Calu3 (cell line): ENCODE measurements around the gene DDX39A. TPM values are rescaled to one million over a fixed set of nuclear protein-coding genes. Genes with fewer than 3 reads are reported as not detected.

Source experiments
- BruUV-seq: library from RNA; stranded (reverse); fragments of 400-500 nt; replicated peaks from 2 replicates; lab custom pipeline; 2021; lab: Mats Ljungman, UMichigan
- CTCF ChIA-PET: fragments of 300-600 bp; sonication (Branson Sonifier 250); formaldehyde crosslinking; loops from one replicate; lab custom pipeline; 2022; ENCODE audit warnings: antibody characterized with exemption; lab: Charles Lee
- DNase-seq: peaks from one replicate; pipeline ENCODE4 v3.0.0; 2022
- H3K27ac Mint-ChIP-seq: one replicate; pipeline ENCODE4 v1.8.0; 2022; ENCODE audit warnings: mixed read lengths; ENCODE audit not compliant: unreplicated experiment
- H3K27me3 Mint-ChIP-seq: one replicate; pipeline ENCODE4 v1.8.0; 2022; ENCODE audit warnings: mixed read lengths; ENCODE audit not compliant: unreplicated experiment
- H3K36me3 Mint-ChIP-seq: one replicate; pipeline ENCODE4 v1.8.0; 2022; ENCODE audit warnings: mild to moderate bottlenecking, moderate library complexity, mixed read lengths; ENCODE audit not compliant: insufficient read depth, unreplicated experiment
- H3K4me1 Mint-ChIP-seq: one replicate; pipeline ENCODE4 v1.8.0; 2022; ENCODE audit warnings: mild to moderate bottlenecking, low read depth, mixed read lengths; ENCODE audit not compliant: unreplicated experiment
- H3K4me3 Mint-ChIP-seq: one replicate; pipeline ENCODE4 v1.8.0; 2022; ENCODE audit warnings: mild to moderate bottlenecking, low read depth, moderate library complexity, mixed read lengths; ENCODE audit not compliant: unreplicated experiment
- H3K9me3 Mint-ChIP-seq: one replicate; pipeline ENCODE4 v1.8.0; 2022; ENCODE audit warnings: low read depth, mixed read lengths; ENCODE audit not compliant: unreplicated experiment
- CTCF ChIP-seq: fragments of 200-600 bp; IDR thresholded peaks from one replicate; pipeline ENCODE4 v1.8.0; 2022; ENCODE audit warnings: antibody characterized with exemption; ENCODE audit not compliant: unreplicated experiment
- intact Hi-C: fragments of 100-400 bp; cut with micrococcal nuclease; formaldehyde crosslinking; loops from one replicate; pipeline ENCODE4 v1.10.0; 2022; ENCODE audit not compliant: unreplicated experiment
- total RNA-seq: library from RNA; stranded (reverse); gene quantifications from 2 replicates; pipeline ENCODE4 v1.2.3, GENCODE V29; 2022

DDX39A gene
- total RNA-seq, 1 experiment from 2014 or later: 104 TPM

GRCh38 chr19:14449321-14449720 is 30.2 kb upstream of the DDX39A start:
- no peak overlapping the region for H3K27ac Mint-ChIP-seq
- CTCF ChIA-PET: no interaction called here
- DNase-seq: no peak

GRCh38 chr19:14446336-14447036 is 27.3 kb upstream of the DDX39A start:
- no peak overlapping the region for H3K4me3 Mint-ChIP-seq
- peaks cover 33% of the 10 kb centered on the region for H3K36me3 Mint-ChIP-seq
- no TSS peak for BruUV-seq
- no peaks in the 10 kb centered on the region for H3K27me3 Mint-ChIP-seq
- intact Hi-C loops: no loop called here
- H3K4me1 Mint-ChIP-seq: no peaks in the 10 kb centered on the region
- DNase-seq: no peak
- no peak for TF ChIP-seq CTCF
- no peaks in the 10 kb centered on the region for H3K9me3 Mint-ChIP-seq
- H3K27ac Mint-ChIP-seq: no peak overlapping the region
- CTCF ChIA-PET: no interaction called here

More at GRCh38 chr19:14449321-14449720, 30.2 kb upstream of the DDX39A start:
- BruUV-seq: no TSS peak
- Mint-ChIP-seq H3K4me1 (no peaks in the 10 kb centered on the region), H3K4me3 (no peak overlapping the region), H3K36me3 (peaks cover 33% of the 10 kb centered on the region), H3K9me3 (no peaks in the 10 kb centered on the region), H3K27me3 (no peaks in the 10 kb centered on the region)
- no peak for TF ChIP-seq CTCF
- intact Hi-C loops: no loop called here

GRCh38 chr19:14443632-14444216 is 24.6 kb upstream of the DDX39A start:
- no peak overlapping the region for H3K4me3 Mint-ChIP-seq
- peaks cover 6% of the 10 kb centered on the region for H3K4me1 Mint-ChIP-seq
- BruUV-seq: no TSS peak
- H3K9me3 Mint-ChIP-seq: no peaks in the 10 kb centered on the region
- no peak overlapping the region for H3K27ac Mint-ChIP-seq
- H3K27me3 Mint-ChIP-seq: no peaks in the 10 kb centered on the region
- no peak for TF ChIP-seq CTCF
- DNase-seq: no peak
- CTCF ChIA-PET: no interaction called here
- peaks cover 21% of the 10 kb centered on the region for H3K36me3 Mint-ChIP-seq
- intact Hi-C loops: no loop called here

GRCh38 chr19:14442891-14443631 is 23.9 kb upstream of the DDX39A start:
- Mint-ChIP-seq H3K4me1 (peaks cover 6% of the 10 kb centered on the region), H3K27ac (no peak overlapping the region), H3K27me3 (no peaks in the 10 kb centered on the region), H3K4me3 (no peak overlapping the region), H3K36me3 (peaks cover 21% of the 10 kb centered on the region), H3K9me3 (no peaks in the 10 kb centered on the region)
- no peak for TF ChIP-seq CTCF
- no TSS peak for BruUV-seq
- DNase-seq: no peak
- CTCF ChIA-PET: no interaction called here
- intact Hi-C loops: no loop called here
